IPS-15b (cell line): ENCODE data around the gene AAK1.

Source experiments
- H3K27me3 ChIP-seq: one replicate; pipeline ENCODE4 v1.6.1; 2013; ENCODE audit warnings: low read length; ENCODE audit not compliant: control insufficient read depth, insufficient read depth
- H3K36me3 ChIP-seq: one replicate; pipeline ENCODE4 v1.6.1; 2013; ENCODE audit warnings: low read length; ENCODE audit not compliant: control insufficient read depth, insufficient read depth
- H3K4me1 ChIP-seq: one replicate; pipeline ENCODE4 v1.6.1; 2013; ENCODE audit warnings: mild to moderate bottlenecking, low read length; ENCODE audit not compliant: control insufficient read depth, insufficient read depth
- H3K4me3 ChIP-seq: one replicate; pipeline ENCODE4 v1.5.1; 2013; ENCODE audit warnings: low read depth, low read length
- H3K9ac ChIP-seq: one replicate; pipeline ENCODE4 v1.6.1; 2013; ENCODE audit warnings: low read depth, mild to moderate bottlenecking, low read length
- H3K9me3 ChIP-seq: one replicate; pipeline ENCODE4 v1.6.1; 2013; ENCODE audit warnings: mild to moderate bottlenecking, low read length; ENCODE audit not compliant: control insufficient read depth, insufficient read depth

AAK1 gene

GRCh38 chr2:69643602-69644505 is at the start of gene AAK1:
Gene AAK1, minus strand, starts transcription at chr2:69643739. Its CDS starts 699 bp downstream, at chr2:69643040.
- H3K9ac ChIP-seq, result peak within 1 kb of the TSS; percentile 95
- H3K9me3 ChIP-seq, result no peaks in the 10 kb centered on the region
- peaks cover 4% of the 10 kb centered on the region for H3K4me1 ChIP-seq
- H3K27me3 ChIP-seq, result no peaks in the 10 kb centered on the region
- H3K4me3 ChIP-seq, result peak within 1 kb of the TSS; percentile 96
- no peaks in the 10 kb centered on the region for H3K36me3 ChIP-seq

GRCh38 chr2:69692424-69692823 is 48.9 kb upstream of the AAK1 start:
- H3K36me3 ChIP-seq, result no peaks in the 10 kb centered on the region
- no peaks in the 10 kb centered on the region for H3K4me1 ChIP-seq
- H3K4me3 ChIP-seq, result no peak overlapping the region
- no peaks in the 10 kb centered on the region for H3K27me3 ChIP-seq
- H3K9ac ChIP-seq, result no peak overlapping the region
- H3K9me3 ChIP-seq, result no peaks in the 10 kb centered on the region

GRCh38 chr2:69689969-69690368 is 46.4 kb upstream of the AAK1 start:
- no peak overlapping the region for H3K9ac ChIP-seq
- H3K9me3 ChIP-seq, result no peaks in the 10 kb centered on the region
- no peaks in the 10 kb centered on the region for H3K36me3 ChIP-seq
- H3K4me1 ChIP-seq, result no peaks in the 10 kb centered on the region
- no peak overlapping the region for H3K4me3 ChIP-seq
- no peaks in the 10 kb centered on the region for H3K27me3 ChIP-seq

GRCh38 chr2:69689466-69689865 is 45.9 kb upstream of the AAK1 start:
- H3K27me3 ChIP-seq, result no peaks in the 10 kb centered on the region
- no peak overlapping the region for H3K9ac ChIP-seq
- H3K36me3 ChIP-seq, result no peaks in the 10 kb centered on the region
- H3K9me3 ChIP-seq, result no peaks in the 10 kb centered on the region
- no peaks in the 10 kb centered on the region for H3K4me1 ChIP-seq
- H3K4me3 ChIP-seq, result no peak overlapping the region

DNA sequence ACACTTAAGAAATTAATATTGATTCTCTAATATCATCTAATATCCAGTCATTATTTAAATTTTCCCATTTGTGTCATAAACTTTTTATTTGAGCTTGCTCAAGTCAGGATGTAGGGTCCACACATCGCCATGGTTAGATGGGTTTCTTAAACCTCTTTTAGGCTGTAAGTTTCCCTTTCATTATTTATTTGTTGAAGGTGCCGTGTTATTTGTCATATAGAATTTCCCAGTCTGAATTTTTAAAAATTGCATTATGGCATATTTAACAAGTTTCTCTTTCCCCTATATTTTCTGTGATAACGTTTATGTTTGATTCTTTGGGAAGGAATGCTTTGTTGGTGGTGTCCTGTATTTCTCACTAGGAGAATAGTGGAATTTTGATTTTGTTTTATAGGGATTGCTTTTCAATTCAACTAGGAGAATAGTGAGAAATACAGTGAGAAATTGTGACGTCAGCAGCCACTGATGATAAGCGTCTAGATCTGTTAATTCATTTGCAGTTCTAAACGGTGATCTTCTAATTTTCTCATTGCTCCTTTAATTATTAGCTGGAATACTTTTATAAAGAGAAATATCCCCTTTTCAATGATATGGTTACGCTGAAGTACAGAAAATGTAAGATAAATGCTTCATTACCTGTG is 44.6 kb upstream of the AAK1 start:
- Histone ChIP-seq H3K4me1 (peaks cover 3% of the 10 kb centered on the region), H3K36me3 (no peaks in the 10 kb centered on the region), H3K9ac (no peak overlapping the region), H3K4me3 (no peak overlapping the region), H3K9me3 (no peaks in the 10 kb centered on the region), H3K27me3 (no peaks in the 10 kb centered on the region)

DNA sequence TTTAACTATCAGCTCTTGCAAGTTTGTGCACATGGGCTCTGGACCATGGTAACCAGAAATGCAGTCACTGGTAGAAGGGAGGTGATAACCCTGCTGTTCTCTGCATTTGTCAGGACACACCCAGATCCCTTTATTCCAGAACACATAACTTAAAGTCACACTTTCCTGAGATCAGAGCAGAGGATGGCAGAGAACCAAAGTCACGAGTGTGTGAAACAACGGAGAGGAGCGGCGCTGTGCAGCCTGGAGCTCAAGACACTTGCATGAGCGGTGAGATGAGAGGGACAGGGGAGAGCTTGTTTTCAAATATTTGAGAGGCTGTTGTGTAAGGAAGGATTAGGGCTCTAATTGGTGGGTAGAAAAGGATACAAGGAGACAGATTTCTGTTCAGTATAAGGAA is 43.3 kb upstream of the AAK1 start:
- H3K27me3 ChIP-seq, result no peaks in the 10 kb centered on the region
- no peaks in the 10 kb centered on the region for H3K9me3 ChIP-seq
- no peak overlapping the region for H3K4me3 ChIP-seq

GRCh38 chr2:69685321-69686048 is 41.9 kb upstream of the AAK1 start:
- no peaks in the 10 kb centered on the region for H3K36me3 ChIP-seq
- H3K4me1 ChIP-seq, result peaks cover 3% of the 10 kb centered on the region
- no peaks in the 10 kb centered on the region for H3K27me3 ChIP-seq
- no peak overlapping the region for H3K9ac ChIP-seq
- H3K4me3 ChIP-seq, result no peak overlapping the region
- no peaks in the 10 kb centered on the region for H3K9me3 ChIP-seq

More for the DNA sequence above, 43.3 kb upstream of the AAK1 start:
- Histone ChIP-seq H3K4me1 (peaks cover 3% of the 10 kb centered on the region), H3K9ac (no peak overlapping the region), H3K36me3 (no peaks in the 10 kb centered on the region)

DNA sequence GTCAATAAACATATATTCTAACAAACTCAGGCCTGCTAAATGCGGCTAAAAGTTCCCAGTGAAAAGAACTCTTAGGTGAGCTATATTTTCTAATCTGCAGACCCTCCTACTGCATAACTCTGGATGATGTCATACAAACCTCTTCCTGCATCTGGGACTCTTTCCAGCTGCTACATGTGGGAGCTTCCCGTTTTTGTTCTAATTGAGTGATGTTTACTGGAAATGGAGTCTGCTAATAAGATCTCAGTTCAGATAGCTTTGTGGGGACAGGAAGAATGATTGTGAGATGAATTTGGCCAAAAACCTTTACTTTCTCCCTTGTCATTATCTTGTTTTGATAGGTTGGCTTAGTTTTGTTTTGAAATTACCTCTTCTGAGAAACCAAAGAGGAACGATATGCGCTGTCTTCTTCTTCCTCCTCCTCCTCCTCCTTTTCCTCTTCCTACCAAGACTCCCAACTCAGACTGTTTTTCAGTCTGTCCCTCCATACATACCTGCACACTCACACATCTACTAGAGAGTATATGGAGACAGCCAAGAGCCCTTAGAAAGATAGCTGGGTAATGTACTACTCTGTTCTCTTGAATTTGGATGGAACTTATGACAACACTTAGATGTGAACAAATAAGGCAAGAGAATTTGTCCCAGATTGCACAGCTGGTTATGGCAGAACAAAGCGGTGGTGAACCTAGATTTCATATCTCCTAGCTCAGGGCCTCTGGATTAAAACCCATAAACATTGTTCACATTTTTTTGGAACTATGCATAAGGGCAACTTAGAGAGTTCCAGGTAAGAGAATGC is 39.8 kb upstream of the AAK1 start:
- Histone ChIP-seq H3K27me3 (no peaks in the 10 kb centered on the region), H3K9me3 (no peaks in the 10 kb centered on the region), H3K9ac (no peak overlapping the region), H3K36me3 (no peaks in the 10 kb centered on the region), H3K4me1 (peaks cover 3% of the 10 kb centered on the region), H3K4me3 (no peak overlapping the region)

DNA sequence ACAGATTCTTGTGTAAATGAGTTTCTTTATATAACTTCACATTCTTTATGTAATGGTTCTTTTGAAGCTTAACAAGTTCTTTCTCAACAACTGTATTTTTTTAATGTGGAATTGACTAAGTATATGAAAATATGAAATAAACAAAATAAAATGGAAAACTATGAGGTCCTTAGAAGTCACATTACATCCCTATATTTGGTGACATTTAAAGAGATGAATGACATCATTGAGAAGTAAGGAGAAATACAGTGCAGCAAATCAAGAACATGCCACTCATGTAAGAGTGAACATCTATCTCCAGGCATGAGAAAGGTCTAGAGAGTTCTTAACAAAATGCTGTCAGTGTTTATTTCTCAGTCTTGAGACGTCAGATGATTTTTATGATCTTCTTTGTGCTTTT is 39.0 kb upstream of the AAK1 start:
- H3K4me1 ChIP-seq, result peaks cover 3% of the 10 kb centered on the region
- no peak overlapping the region for H3K9ac ChIP-seq
- H3K4me3 ChIP-seq, result no peak overlapping the region
- H3K27me3 ChIP-seq, result no peaks in the 10 kb centered on the region
- H3K9me3 ChIP-seq, result no peaks in the 10 kb centered on the region
- no peaks in the 10 kb centered on the region for H3K36me3 ChIP-seq

DNA sequence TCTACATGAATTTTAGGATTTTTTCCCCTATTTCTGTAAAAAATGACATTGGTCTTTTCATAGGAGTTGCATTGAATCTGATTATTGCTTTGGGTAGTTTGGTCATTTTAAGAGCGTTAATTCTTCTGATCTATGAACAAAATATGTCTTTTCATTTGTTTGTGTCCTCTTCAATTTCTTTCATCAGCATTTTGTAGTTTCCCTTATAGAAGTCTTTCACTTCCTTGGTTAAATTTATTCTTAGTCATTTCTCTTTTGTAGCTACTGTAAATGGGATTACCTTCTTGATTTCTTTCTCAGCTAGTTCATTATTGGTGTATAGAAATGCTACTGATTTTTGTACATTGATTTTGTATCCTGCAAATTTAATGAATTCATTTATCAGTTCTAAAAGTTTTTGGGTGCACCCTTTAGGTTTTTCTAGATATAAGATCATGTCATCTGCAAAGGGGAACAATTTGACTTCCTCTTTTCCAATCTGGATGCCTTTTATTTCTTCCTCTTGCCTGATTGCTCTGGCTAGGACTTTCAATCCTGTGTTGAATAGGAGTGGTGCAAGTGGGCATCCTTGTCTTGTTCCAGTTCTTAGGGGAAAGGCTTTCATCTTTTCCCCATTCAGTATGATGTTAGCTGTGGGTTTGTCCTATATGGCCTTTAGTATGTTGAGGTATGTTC is 36.6 kb upstream of the AAK1 start:
- H3K36me3 ChIP-seq, result no peaks in the 10 kb centered on the region
- no peaks in the 10 kb centered on the region for H3K27me3 ChIP-seq

GRCh38 chr2:69677914-69678313 is 34.4 kb upstream of the AAK1 start:
- Histone ChIP-seq H3K4me1 (no peaks in the 10 kb centered on the region), H3K9me3 (no peaks in the 10 kb centered on the region), H3K36me3 (no peaks in the 10 kb centered on the region), H3K4me3 (no peak overlapping the region), H3K9ac (no peak overlapping the region), H3K27me3 (no peaks in the 10 kb centered on the region)

More for the DNA sequence above, 36.6 kb upstream of the AAK1 start:
- H3K4me1 ChIP-seq, result peaks cover 3% of the 10 kb centered on the region
- H3K9ac ChIP-seq, result no peak overlapping the region
- H3K4me3 ChIP-seq, result no peak overlapping the region
- no peaks in the 10 kb centered on the region for H3K9me3 ChIP-seq
